Sigmoid colon (tissue), 7 donors: ENCODE results near the gene WASHC4. TPM values are rescaled to one million over a fixed set of nuclear protein-coding genes. Genes with fewer than 3 reads are reported as not detected.
A peak's percentile ranks its signal among the peaks of the same experiment; 100 is the strongest.

ENCODE experiments used
- DNase-seq: peaks from one replicate; pipeline ENCODE4 v3.0.0-alpha.2; 2019
- H3K27ac ChIP-seq, 4 donors: fragments of 200-600 bp; sonication (generic); one replicate each; pipeline ENCODE4 v1.5.1; 2016 to 2019; ENCODE audit warnings: mild to moderate bottlenecking in 1 of 4
- H3K27me3 ChIP-seq, 3 donors: fragments of 200-600 bp; sonication (generic); one replicate each; pipeline ENCODE4 v1.5.1; 2019; ENCODE audit warnings: mild to moderate bottlenecking in 1 of 3
- H3K36me3 ChIP-seq, 4 donors: fragments of 200-600 bp; sonication (generic); one replicate each; pipeline ENCODE4 v1.5.1; 2016 to 2019
- H3K4me1 ChIP-seq, 4 donors: fragments of 200-600 bp; sonication (generic); one replicate each; pipeline ENCODE4 v1.5.1; 2017 to 2019
- H3K4me3 ChIP-seq, 4 donors: fragments of 200-600 bp; sonication (generic); one replicate each; pipeline ENCODE4 v1.5.1; 2017 to 2019; ENCODE audit warnings: mild to moderate bottlenecking in 2 of 4, moderate library complexity in 1 of 4
- H3K9me3 ChIP-seq, 4 donors: fragments of 200-600 bp in 3 of 4; sonication (generic) in 3 of 4; one replicate each; pipeline versions ENCODE4 v1.5.1 to v1.6.1; 2013 to 2019
- EP300 ChIP-seq, 4 donors: sonication (generic); formaldehyde crosslinking; IDR thresholded peaks; one replicate each; pipeline ENCODE4 v1.6.1; 2017; ENCODE audit warnings: antibody characterized with exemption in 4 of 4
- POLR2A ChIP-seq, 2 donors: fragments of 450-650 bp; IDR thresholded peaks; one replicate each; pipeline ENCODE4 v1.6.1; 2016; ENCODE audit warnings: antibody characterized with exemption in 2 of 2, mild to moderate bottlenecking in 2 of 2, moderate library complexity in 2 of 2
- POLR2AphosphoS5 ChIP-seq, 4 donors: sonication (generic); formaldehyde crosslinking; IDR thresholded peaks; one replicate each; pipeline ENCODE4 v1.6.1; 2017; ENCODE audit warnings: antibody characterized with exemption in 4 of 4
- WGBS, 2 donors: extraction: QIAGEN DNeasy Blood & Tissue Kit; methylation state at CpG; one replicate each; pipeline ENCODE4 v1.1.7; 2013; 5-methylcytosine and 5-hydroxymethylcytosine counted together
- intact Hi-C: fragments of 100-400 bp; cut with DNase I; formaldehyde crosslinking; loops from one replicate; pipeline ENCODE4 v1.15.1; 2023
- polyA plus RNA-seq, 3 donors: library from polyadenylated mRNA; stranded (reverse); fragments of 200-250 nt; gene quantifications; one replicate each; pipeline ENCODE4 v1.2.3, GENCODE V29; 2013
- total RNA-seq, 4 donors: library from RNA; depleted of rRNA; stranded (reverse); fragments of >200 nt; gene quantifications; one replicate each; pipeline ENCODE4 v1.1.0, GENCODE V29; 2016
- TF ChIP-seq, protein P1 (sequence below), 4 experiments: fragments of 450-650 bp in 3 of 4; fragments of 200-600 bp in 1 of 4; IDR thresholded peaks; one replicate each; pipeline ENCODE4 v1.5.1; 2016 to 2019; ENCODE audit warnings: antibody characterized with exemption in 4 of 4, mild to moderate bottlenecking in 3 of 4, moderate library complexity in 2 of 4
- donor health status: healthy with polysubstance abuse.
- donor health status: Bipolar disorder and iron deficiency.
- donor health status: healthy.

WASHC4 gene
- total and polyA plus RNA-seq, 7 donors, result 9.6 to 64.3 (median 43.3) TPM

- WGBS, 2 donors, result 93 to 94% methylated on average over 3 of the region's 3 CpGs
- H3K27me3 ChIP-seq, result no peaks in the 10 kb centered on the region
- H3K9me3 ChIP-seq, result no peaks in the 10 kb centered on the region
- intact Hi-C loops, result no loop called here
- TF ChIP-seq POLR2AphosphoS5 (IDR thresholded peaks at IDR 0.05), result no peak
- no peak for TF ChIP-seq EP300 (IDR thresholded peaks at IDR 0.05)
- TF ChIP-seq, protein P1, sequence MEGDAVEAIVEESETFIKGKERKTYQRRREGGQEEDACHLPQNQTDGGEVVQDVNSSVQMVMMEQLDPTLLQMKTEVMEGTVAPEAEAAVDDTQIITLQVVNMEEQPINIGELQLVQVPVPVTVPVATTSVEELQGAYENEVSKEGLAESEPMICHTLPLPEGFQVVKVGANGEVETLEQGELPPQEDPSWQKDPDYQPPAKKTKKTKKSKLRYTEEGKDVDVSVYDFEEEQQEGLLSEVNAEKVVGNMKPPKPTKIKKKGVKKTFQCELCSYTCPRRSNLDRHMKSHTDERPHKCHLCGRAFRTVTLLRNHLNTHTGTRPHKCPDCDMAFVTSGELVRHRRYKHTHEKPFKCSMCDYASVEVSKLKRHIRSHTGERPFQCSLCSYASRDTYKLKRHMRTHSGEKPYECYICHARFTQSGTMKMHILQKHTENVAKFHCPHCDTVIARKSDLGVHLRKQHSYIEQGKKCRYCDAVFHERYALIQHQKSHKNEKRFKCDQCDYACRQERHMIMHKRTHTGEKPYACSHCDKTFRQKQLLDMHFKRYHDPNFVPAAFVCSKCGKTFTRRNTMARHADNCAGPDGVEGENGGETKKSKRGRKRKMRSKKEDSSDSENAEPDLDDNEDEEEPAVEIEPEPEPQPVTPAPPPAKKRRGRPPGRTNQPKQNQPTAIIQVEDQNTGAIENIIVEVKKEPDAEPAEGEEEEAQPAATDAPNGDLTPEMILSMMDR (IDR thresholded peaks at IDR 0.05), result no peak
- no peak for TF ChIP-seq POLR2A (IDR thresholded peaks at IDR 0.05)
- DNase-seq, result no peak
- H3K4me1 ChIP-seq, result no peaks in the 10 kb centered on the region
- H3K27ac ChIP-seq, result no peak overlapping the region
- H3K36me3 ChIP-seq, result peaks cover 14 to 91% (median 16%) of the 10 kb centered on the region in 4 donors
- no peak overlapping the region for H3K4me3 ChIP-seq
Measured at GRCh38 chr12:105142259-105142658, 34.7 kb downstream of the WASHC4 start.

GRCh38 chr12:105156260-105156659 is 48.7 kb downstream of the WASHC4 start:
- TF ChIP-seq EP300 (IDR thresholded peaks at IDR 0.05), result no peak
- TF ChIP-seq POLR2AphosphoS5 (IDR thresholded peaks at IDR 0.05), result no peak
- TF ChIP-seq, protein P1 (IDR thresholded peaks at IDR 0.05), result no peak
- no peak for TF ChIP-seq POLR2A (IDR thresholded peaks at IDR 0.05)
- Histone ChIP-seq H3K9me3 (no peaks in the 10 kb centered on the region), H3K4me1 (peaks cover 0 to 3% (median 2%) of the 10 kb centered on the region in 4 donors), H3K27ac (no peak overlapping the region), H3K36me3 (peaks cover 16 to 80% (median 35%) of the 10 kb centered on the region in 4 donors), H3K27me3 (no peaks in the 10 kb centered on the region), H3K4me3 (no peak overlapping the region)
- DNase-seq, result no peak
- WGBS, 2 donors, result 97 to 100% methylated on average over 2 of the region's 2 CpGs
- intact Hi-C loops, result no loop called here

DNA sequence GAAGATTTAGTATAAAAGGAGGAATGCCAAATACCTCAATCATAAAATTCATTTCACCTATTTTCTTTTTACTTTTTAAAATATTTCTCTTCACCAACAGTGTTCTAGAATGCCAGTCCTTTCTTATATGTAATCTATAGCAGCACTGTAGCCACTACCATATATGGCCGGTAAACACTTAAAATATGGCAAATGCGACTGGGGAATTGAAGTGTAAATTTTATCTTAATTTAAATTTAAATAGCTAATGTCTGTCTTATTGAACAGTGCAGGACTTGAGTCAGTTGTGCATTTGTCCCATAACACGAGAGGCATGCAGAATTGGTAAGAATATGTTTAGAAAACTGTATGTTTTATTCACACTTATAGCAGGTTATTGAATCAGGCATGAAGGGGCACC is 50.1 kb downstream of the WASHC4 start:
- 94 to 97% methylated on average over 3 of the region's 3 CpGs for WGBS, 2 donors
- intact Hi-C loops, result no loop called here
- DNase-seq, result no peak
- Histone ChIP-seq H3K27me3 (no peaks in the 10 kb centered on the region), H3K27ac (no peak overlapping the region), H3K36me3 (peaks cover 12 to 69% (median 26%) of the 10 kb centered on the region in 4 donors), H3K4me3 (no peak overlapping the region), H3K9me3 (no peaks in the 10 kb centered on the region), H3K4me1 (peaks cover 0 to 16% (median 15%) of the 10 kb centered on the region in 4 donors)
- TF ChIP-seq, protein P1 (IDR thresholded peaks at IDR 0.05), result no peak
- TF ChIP-seq POLR2A (IDR thresholded peaks at IDR 0.05) (no peak), EP300 (IDR thresholded peaks at IDR 0.05) (no peak)

- H3K4me3 ChIP-seq, result no peak overlapping the region
- intact Hi-C loops, result no loop called here
- peaks cover 0 to 18% (median 17%) of the 10 kb centered on the region in 4 donors for H3K4me1 ChIP-seq
- no peak overlapping the region for H3K27ac ChIP-seq
- DNase-seq, result no peak
- H3K27me3 ChIP-seq, result no peaks in the 10 kb centered on the region
- WGBS, 2 donors, result 96 to 98% methylated on average over 2 of the region's 2 CpGs
- no peaks in the 10 kb centered on the region for H3K9me3 ChIP-seq
- H3K36me3 ChIP-seq, result peaks cover 8 to 69% (median 30%) of the 10 kb centered on the region in 4 donors
- TF ChIP-seq EP300 (IDR thresholded peaks at IDR 0.05) (no peak), POLR2A (IDR thresholded peaks at IDR 0.05) (no peak), POLR2AphosphoS5 (IDR thresholded peaks at IDR 0.05) (no peak)
- TF ChIP-seq, protein P1 (IDR thresholded peaks at IDR 0.05), result no peak
Measured at GRCh38 chr12:105158876-105159275, 51.3 kb downstream of the WASHC4 start.

DNA sequence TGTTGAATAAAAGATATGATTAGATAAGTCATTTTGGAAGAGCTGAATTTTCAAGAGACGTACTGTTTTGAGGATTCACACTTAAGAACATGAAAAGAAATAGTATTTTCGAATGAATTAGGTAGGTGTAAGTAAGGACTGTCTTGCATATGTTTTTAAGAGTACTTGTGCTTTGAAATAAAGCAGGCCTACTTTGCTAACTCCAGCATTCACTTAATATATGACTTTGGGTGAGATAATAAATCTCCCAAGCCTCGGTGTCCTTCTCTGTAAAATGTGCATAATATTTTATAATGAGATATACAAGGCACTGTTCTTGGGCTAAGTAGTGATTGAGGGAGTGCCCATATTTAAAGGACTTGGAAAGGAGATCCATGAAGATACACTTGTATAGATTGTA is 54.6 kb downstream of the WASHC4 start:
- TF ChIP-seq POLR2A (IDR thresholded peaks at IDR 0.05) (no peak), POLR2AphosphoS5 (IDR thresholded peaks at IDR 0.05) (peak in 3 of 4 donors; percentile 50 to 72 (median 57))
- intact Hi-C loops, result no loop called here
- peaks cover 17 to 86% (median 40%) of the 10 kb centered on the region in 4 donors for H3K36me3 ChIP-seq
- DNase-seq, result no peak
- 93 to 95% methylated on average over 3 of the region's 3 CpGs for WGBS, 2 donors
- peak overlapping the region in 2 of 4 donors; percentile 8 to 32 for H3K27ac ChIP-seq
- H3K4me1 ChIP-seq, result peaks cover 0 to 18% (median 17%) of the 10 kb centered on the region in 4 donors
- no peaks in the 10 kb centered on the region for H3K27me3 ChIP-seq
- no peak overlapping the region for H3K4me3 ChIP-seq
- no peaks in the 10 kb centered on the region for H3K9me3 ChIP-seq
